BJ (cell line): Measurements from ENCODE around the gene LOXL4. TPM values are rescaled to one million over a fixed set of nuclear protein-coding genes. Genes with fewer than 3 reads are reported as not detected.

Experiments
- CTCF ChIA-PET: fragments of 350-600 bp; formaldehyde crosslinking; extraction: SDS; loops from one replicate; lab custom pipeline; 2021; ENCODE audit warnings: antibody characterized with exemption, inconsistent platforms; lab: Yijun Ruan, JAX
- POLR2A ChIA-PET: fragments of 300-600 bp; sonication (Branson Sonifier 250); formaldehyde crosslinking; extraction: SDS; loops from one replicate; lab custom pipeline; 2021; ENCODE audit warnings: antibody characterized with exemption; lab: Charles Lee
- DNase-seq: peaks from one replicate; pipeline ENCODE4 v3.0.0-alpha.2; 2011; ENCODE audit warnings: low read depth
- H3K27me3 ChIP-seq: 2 replicates; pipeline ENCODE4 v1.6.0; 2011; ENCODE audit warnings: low read length; ENCODE audit not compliant: control insufficient read depth, insufficient read depth
- H3K36me3 ChIP-seq: 2 replicates; pipeline ENCODE4 v1.5.1; 2011; ENCODE audit warnings: low read length; ENCODE audit not compliant: control insufficient read depth, insufficient read depth
- H3K4me3 ChIP-seq: 2 replicates; pipeline ENCODE4 v1.5.1; 2011; ENCODE audit warnings: low read depth, mild to moderate bottlenecking, control low read depth, low read length
- polyA plus RNA-seq: library from polyadenylated mRNA; depleted of rRNA; stranded (reverse); fragments of >200 nt; gene quantifications from 2 replicates; pipeline ENCODE4 v1.2.3, GENCODE V29; 2011
- TF ChIP-seq, protein P1 (sequence below): IDR thresholded peaks from 2 replicates; pipeline ENCODE4 v1.5.1; 2011; ENCODE audit warnings: low read depth, mild to moderate bottlenecking, control low read depth, inconsistent platforms, low read length, moderate library complexity; ENCODE audit not compliant: insufficient read depth

LOXL4 gene
- polyA plus RNA-seq, 1 experiment = 75.5 TPM

DNA sequence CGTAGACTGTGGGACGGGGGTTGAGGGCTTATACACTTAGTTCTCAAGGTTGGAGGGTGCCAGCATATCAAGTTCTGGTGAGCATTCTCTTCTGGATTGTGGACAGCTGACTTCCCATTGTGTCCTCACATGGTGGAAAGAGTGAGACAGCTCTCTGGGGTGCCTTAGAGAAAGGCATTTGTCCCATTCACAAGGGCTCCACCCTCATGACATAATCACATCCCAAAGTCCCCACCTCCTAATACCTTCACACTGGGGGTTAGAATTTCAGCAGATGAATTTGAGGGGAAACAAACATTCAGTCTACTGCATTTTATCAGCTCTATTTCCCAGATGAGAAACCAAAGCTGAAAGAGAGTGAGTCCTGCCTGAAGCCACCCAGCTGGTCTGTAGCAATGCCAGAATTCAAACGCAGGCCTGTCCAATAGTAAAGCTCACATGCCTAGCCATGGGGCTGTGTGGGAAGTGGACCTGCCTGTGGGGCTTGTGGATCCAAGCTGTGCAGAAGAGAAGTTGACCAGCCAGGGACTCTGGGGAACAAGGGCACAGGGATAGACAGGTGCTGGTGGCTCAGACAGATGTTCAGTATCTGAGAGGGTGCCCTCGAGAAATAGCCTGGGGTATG lies 34.9 kb upstream of the LOXL4 start:
- Histone ChIP-seq H3K4me3 (no peak overlapping the region), H3K36me3 (no peaks in the 10 kb centered on the region), H3K27me3 (peaks cover 4% of the 10 kb centered on the region)
- DNase-seq = no peak
- POLR2A ChIA-PET = no interaction called here
- CTCF ChIA-PET = interaction anchor here (0.7 to 1.7 kb wide), 5 partner anchors 11 to 131 kb away, joined by 3 to 4 read pairs (median 3); partner anchors contain the start of gene LOXL4
- TF ChIP-seq, protein P1, sequence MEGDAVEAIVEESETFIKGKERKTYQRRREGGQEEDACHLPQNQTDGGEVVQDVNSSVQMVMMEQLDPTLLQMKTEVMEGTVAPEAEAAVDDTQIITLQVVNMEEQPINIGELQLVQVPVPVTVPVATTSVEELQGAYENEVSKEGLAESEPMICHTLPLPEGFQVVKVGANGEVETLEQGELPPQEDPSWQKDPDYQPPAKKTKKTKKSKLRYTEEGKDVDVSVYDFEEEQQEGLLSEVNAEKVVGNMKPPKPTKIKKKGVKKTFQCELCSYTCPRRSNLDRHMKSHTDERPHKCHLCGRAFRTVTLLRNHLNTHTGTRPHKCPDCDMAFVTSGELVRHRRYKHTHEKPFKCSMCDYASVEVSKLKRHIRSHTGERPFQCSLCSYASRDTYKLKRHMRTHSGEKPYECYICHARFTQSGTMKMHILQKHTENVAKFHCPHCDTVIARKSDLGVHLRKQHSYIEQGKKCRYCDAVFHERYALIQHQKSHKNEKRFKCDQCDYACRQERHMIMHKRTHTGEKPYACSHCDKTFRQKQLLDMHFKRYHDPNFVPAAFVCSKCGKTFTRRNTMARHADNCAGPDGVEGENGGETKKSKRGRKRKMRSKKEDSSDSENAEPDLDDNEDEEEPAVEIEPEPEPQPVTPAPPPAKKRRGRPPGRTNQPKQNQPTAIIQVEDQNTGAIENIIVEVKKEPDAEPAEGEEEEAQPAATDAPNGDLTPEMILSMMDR = no peak

DNA sequence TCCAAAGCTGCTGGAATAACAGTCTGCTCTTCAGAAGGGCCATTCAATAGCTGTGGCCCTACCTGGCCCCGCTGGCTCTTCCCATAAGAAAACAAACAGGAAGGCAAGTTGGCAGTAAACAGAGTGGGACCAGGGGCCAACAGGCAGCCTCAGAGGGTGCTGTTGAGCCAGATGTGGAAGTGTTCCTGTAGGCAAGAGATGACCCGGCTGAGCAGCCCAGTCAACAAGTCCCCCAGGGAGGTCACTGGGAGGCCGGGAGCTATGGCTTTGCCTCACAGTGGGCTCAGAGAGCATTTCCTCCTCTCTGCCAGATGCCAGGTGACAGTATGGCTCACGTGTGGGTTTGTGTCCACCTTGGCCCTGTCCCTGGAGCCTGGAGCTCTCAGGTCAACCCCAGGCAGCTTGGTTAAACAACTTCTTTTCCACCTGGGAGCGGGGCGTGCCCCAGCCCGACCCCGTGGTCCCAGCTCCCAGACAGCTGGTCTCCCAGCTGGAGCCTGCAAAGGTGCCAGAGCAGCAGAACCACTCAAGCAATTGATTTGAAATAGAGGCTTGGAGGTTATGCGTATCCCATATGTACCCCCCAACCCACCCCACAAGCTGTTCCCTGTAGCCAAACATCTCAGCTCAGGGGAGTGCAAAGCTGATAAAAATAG lies 33.8 kb upstream of the LOXL4 start:
- ChIA-PET CTCF (interaction anchor here (0.7 to 1.5 kb wide), 3 partner anchors 11 to 130 kb away, joined by 3 to 4 read pairs (median 3); no protein-coding TSS in a partner anchor), POLR2A (no interaction called here)
- H3K27me3 ChIP-seq = peaks cover 4% of the 10 kb centered on the region
- no peaks in the 10 kb centered on the region for H3K36me3 ChIP-seq
- DNase-seq = no peak
- no peak overlapping the region for H3K4me3 ChIP-seq
- TF ChIP-seq, protein P1 = no peak

DNA sequence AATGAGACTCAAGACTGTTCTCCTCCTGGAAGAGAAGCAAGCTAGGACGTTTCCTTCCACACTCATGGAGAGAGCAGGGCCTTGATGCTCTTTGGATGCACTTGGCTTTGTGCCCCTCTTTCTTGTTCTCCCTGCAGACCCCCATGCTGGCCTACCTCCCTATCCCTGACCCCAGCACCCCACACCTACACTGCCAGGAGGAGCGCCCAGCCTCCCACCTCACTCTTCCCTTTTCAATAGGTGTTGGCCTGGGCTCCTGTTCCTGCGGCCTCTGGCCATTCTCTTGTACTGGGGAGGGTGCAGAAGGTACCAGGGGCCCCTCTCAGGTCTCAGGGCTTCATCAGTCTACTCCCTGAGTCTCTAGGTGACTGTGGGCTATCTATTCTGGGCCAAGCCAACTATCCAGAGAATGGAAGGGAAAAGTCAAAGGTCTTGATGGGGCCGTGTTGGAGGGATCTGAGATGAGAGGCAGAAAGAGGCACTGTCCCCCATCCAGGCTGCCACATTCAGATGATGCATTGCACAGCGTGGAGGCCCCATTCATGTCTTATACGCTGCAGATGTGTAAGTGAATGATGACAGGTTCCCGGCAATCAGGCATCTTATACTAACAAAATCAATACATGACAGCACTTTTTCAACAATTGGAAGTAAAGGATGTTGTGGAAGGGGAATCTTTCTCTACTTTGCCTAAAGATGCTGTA lies 32.7 kb upstream of the LOXL4 start:
- CTCF ChIA-PET = interaction anchor here (1.5 to 7.7 kb wide), 2 partner anchors 9 to 12 kb away, joined by 4 to 54 read pairs; no protein-coding TSS in a partner anchor
- Histone ChIP-seq H3K27me3 (peaks cover 4% of the 10 kb centered on the region), H3K4me3 (no peak overlapping the region), H3K36me3 (no peaks in the 10 kb centered on the region)
- POLR2A ChIA-PET = no interaction called here
- TF ChIP-seq, protein P1 = no peak
- DNase-seq = no peak

DNA sequence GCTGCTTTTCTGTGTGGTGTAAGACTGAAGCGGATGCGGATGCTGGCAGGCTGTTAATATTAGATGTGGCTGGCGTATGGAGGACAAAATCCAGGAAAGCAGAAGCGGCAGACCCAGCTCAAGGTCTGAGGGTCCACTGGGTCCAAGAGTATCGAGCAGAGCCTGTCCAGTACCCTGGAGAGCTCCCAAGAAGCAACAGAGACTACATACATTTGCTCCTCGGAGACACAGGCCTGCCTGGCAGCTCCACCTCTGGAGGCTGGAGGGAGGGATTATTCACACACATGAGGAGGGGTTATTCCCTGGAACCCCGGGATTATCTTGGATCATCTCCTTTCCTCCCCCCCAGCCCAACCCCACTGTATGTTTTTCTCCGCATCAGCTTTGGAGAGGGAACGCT lies 31.3 kb upstream of the LOXL4 start:
- CTCF ChIA-PET = interaction anchor here (7.7 kb wide), 1 partner anchor 10 kb away, joined by 54 read pairs; no protein-coding TSS in a partner anchor
- TF ChIP-seq, protein P1 = no peak
- no peak for DNase-seq
- Histone ChIP-seq H3K36me3 (no peaks in the 10 kb centered on the region), H3K27me3 (peaks cover 3% of the 10 kb centered on the region), H3K4me3 (no peak overlapping the region)
- POLR2A ChIA-PET = no interaction called here

DNA sequence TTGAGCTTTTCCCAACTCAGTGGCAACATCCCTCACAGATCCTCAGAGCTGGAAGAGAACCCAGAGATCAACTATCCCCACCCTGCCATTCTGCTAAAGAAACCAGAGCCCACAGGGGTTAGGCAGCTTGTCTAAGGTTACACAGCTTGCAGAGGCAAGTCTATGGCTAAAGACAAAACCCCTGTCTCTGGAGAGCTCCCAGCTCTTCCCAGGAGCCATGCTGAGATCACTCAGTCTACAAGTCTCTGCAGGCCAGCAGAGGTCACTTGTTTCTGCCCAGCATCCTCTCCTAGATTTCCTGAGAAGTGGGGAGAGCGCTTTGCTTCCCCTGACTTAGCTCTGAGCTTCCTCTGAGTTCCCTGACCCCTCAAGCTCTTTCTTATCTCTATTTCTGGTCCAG lies 28.5 kb upstream of the LOXL4 start:
- Histone ChIP-seq H3K27me3 (peaks cover 4% of the 10 kb centered on the region), H3K36me3 (no peaks in the 10 kb centered on the region), H3K4me3 (no peak overlapping the region)
- TF ChIP-seq, protein P1 = 0 out of 2 replicates have a peak, but pooled peaks have one; percentile 6
- no peak for DNase-seq
- CTCF ChIA-PET = interaction anchor here (0.8 to 7.7 kb wide), 5 partner anchors 13 to 126 kb away, joined by 3 to 54 read pairs (median 3); no protein-coding TSS in a partner anchor
- POLR2A ChIA-PET = interaction anchor here (0.6 kb wide), 1 partner anchor 12 kb away, joined by 3 read pairs; no protein-coding TSS in a partner anchor
